Muscle layer of duodenum (tissue), 2 donors: ENCODE results near the gene C5orf47.

ENCODE experiments used
- H3K27ac ChIP-seq: one replicate; pipeline ENCODE4 v1.7.0; 2013; ENCODE audit warnings: mild to moderate bottlenecking, low read length
- H3K27me3 ChIP-seq: one replicate; pipeline ENCODE4 v1.7.0; 2013; ENCODE audit warnings: low read depth, mild to moderate bottlenecking, control low read depth, low read length
- H3K36me3 ChIP-seq, 2 donors: one replicate each; pipeline ENCODE4 v1.7.0; 2013; ENCODE audit warnings: low read length in 2 of 2, control low read depth in 1 of 2, mild to moderate bottlenecking in 1 of 2; ENCODE audit not compliant: insufficient read depth in 2 of 2, control insufficient read depth in 1 of 2
- H3K4me1 ChIP-seq, 2 donors: one replicate each; pipeline ENCODE4 v1.7.0; 2013; ENCODE audit warnings: low read length in 2 of 2, mild to moderate bottlenecking in 2 of 2, control low read depth in 1 of 2, moderate library complexity in 1 of 2; ENCODE audit not compliant: insufficient read depth in 2 of 2, control insufficient read depth in 1 of 2
- H3K4me3 ChIP-seq, 2 donors: one replicate each; pipeline ENCODE4 v1.7.0; 2013; ENCODE audit warnings: low read length in 2 of 2, low read depth in 1 of 2, mild to moderate bottlenecking in 1 of 2
- H3K9me3 ChIP-seq, 2 donors: one replicate each; pipeline ENCODE4 v1.7.0; 2013; ENCODE audit warnings: low read length in 2 of 2, control low read depth in 1 of 2, mild to moderate bottlenecking in 1 of 2; ENCODE audit not compliant: control insufficient read depth in 1 of 2
- donor health status: healthy.

C5orf47 gene

GRCh38 chr5:174047472-174048099 is 58.6 kb downstream of the C5orf47 start:
- Histone ChIP-seq H3K4me3 (no peak overlapping the region), H3K36me3 (no peaks in the 10 kb centered on the region), H3K27ac (no peak overlapping the region), H3K27me3 (no peaks in the 10 kb centered on the region), H3K4me1 (no peaks in the 10 kb centered on the region), H3K9me3 (no peaks in the 10 kb centered on the region)

- Histone ChIP-seq H3K4me3 (no peak overlapping the region), H3K27me3 (no peaks in the 10 kb centered on the region), H3K27ac (no peak overlapping the region), H3K36me3 (no peaks in the 10 kb centered on the region), H3K9me3 (no peaks in the 10 kb centered on the region), H3K4me1 (no peaks in the 10 kb centered on the region)
Measured at GRCh38 chr5:174052636-174053035, 63.7 kb downstream of the C5orf47 start.

GRCh38 chr5:174053905-174054304 is 64.9 kb downstream of the C5orf47 start:
- Histone ChIP-seq H3K36me3 (no peaks in the 10 kb centered on the region), H3K27ac (no peak overlapping the region)

More at GRCh38 chr5:174053905-174054304, 64.9 kb downstream of the C5orf47 start:
- Histone ChIP-seq H3K9me3 (no peaks in the 10 kb centered on the region), H3K4me3 (no peak overlapping the region), H3K4me1 (no peaks in the 10 kb centered on the region), H3K27me3 (no peaks in the 10 kb centered on the region)
